ENCODE measurements around the gene CCRL2. TPM values are rescaled to one million over a fixed set of nuclear protein-coding genes. Genes with fewer than 3 reads are reported as not detected.

CCRL2 gene, protein sequence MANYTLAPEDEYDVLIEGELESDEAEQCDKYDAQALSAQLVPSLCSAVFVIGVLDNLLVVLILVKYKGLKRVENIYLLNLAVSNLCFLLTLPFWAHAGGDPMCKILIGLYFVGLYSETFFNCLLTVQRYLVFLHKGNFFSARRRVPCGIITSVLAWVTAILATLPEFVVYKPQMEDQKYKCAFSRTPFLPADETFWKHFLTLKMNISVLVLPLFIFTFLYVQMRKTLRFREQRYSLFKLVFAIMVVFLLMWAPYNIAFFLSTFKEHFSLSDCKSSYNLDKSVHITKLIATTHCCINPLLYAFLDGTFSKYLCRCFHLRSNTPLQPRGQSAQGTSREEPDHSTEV
- 0.29 and 0.83 TPM in 2 replicates for total RNA-seq

DNA sequence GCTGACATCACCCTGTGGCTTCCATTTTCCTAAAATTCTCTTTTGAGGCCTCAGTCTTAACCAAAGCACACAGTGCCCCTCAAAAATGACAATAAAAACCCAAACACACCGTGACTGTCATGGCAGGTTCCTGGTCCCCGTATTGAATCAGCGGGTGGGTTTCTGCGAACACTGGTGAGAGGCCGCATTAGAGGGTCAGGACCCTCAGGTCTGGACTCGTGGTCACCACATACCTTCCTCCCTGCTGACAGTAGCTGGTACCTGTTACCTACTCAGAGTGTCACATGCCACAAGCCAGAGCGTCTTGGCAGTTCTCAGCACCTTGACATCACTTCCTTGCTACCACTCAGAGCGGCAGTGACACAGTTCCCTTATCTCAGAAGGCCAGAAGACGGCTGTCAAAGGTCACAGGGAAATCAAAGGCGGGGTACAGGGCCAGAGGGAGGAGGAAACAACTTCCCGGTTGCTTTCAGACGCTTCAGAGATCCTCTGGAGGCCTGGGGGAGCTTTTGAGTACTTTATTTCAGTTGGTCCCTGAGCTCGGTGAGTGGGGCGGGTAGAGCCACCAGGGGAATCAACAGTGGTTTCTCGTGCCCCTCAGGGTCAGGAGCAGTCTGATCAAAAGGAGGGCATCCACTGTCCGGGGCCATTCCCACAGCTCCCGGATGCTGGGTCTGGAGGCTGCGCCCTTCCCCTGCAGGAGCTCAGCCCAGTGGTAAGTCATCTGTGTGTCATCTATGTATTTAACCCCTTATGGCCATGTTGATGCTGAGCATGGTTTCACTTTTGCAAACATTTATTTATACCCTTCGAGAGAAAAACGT is at the start of gene CCRL2, which contains the start of gene CCR5AS:
TSS of gene CCRL2 (plus strand) at position 472 of the 824 bp plus-strand sequence. CDS start 821 bp downstream, outside the sequence.
TSS of gene CCR5AS (minus strand) at position 279 of the 824 bp plus-strand sequence.

GRCh38 chr3:46370839-46371518 is 36.1 kb upstream of the CCRL2 start, which contains the start of gene CCR5:
CCR5 (plus strand) TSS chr3:46370946; CDS start chr3:46372903, 1,957 bp downstream.

Other genes starting within 250 kb of the CCRL2 start
- gene CCR1, start 198.9 kb upstream of the CCRL2 start, total RNA-seq: 4.5 and 7.6 TPM in 2 replicates
- gene CCR3, start 164.8 kb upstream of the CCRL2 start, total RNA-seq: 0.33 TPM in 1 of 2 replicates, not detected in the other
- not detected in 2 replicates for gene CCR2, start 53.1 kb upstream of the CCRL2 start, total RNA-seq
- gene CCR5, start 36.3 kb upstream of the CCRL2 start, total RNA-seq: under 0.01 TPM in 2 replicates
- gene LTF, start 57.6 kb downstream of the CCRL2 start, total RNA-seq: not detected in 2 replicates
- gene RTP3, start 90.7 kb downstream of the CCRL2 start, total RNA-seq: not detected in 2 replicates
- gene LRRC2, start 159.0 kb downstream of the CCRL2 start, total RNA-seq: under 0.01 and 0.99 TPM in 2 replicates
- gene FAM240A, start 205.3 kb downstream of the CCRL2 start, total RNA-seq: not detected in 2 replicates

All from smooth muscle cell of trachea (primary cell).